Activated T-helper 17 cell treated with anti-CD3 and anti-CD28 coated beads, Interleukin-2, amount 50 U/mL, for 72 hours (primary cell): Measurements from ENCODE around the gene MAN1A2. TPM values are rescaled to one million over a fixed set of nuclear protein-coding genes. Genes with fewer than 3 reads are reported as not detected.

Experiments
- ATAC-seq: fragments of 150-1000 bp; cut with Tn5 transposase; replicated peaks from 2 replicates; pipeline ENCODE4 v1.10.0; 2021; ENCODE audit warnings: mild to moderate bottlenecking, moderate library complexity
- H3K27ac Mint-ChIP-seq: one replicate; pipeline ENCODE4 v1.8.0; 2022; ENCODE audit warnings: mixed read lengths
- H3K27me3 Mint-ChIP-seq: one replicate; pipeline ENCODE4 v1.8.0; 2022; ENCODE audit warnings: mixed read lengths
- H3K36me3 Mint-ChIP-seq: one replicate; pipeline ENCODE4 v1.8.0; 2022; ENCODE audit warnings: low read depth, mild to moderate bottlenecking, mixed read lengths
- H3K4me1 Mint-ChIP-seq: one replicate; pipeline ENCODE4 v1.8.0; 2022; ENCODE audit warnings: mixed read lengths
- H3K4me3 Mint-ChIP-seq: one replicate; pipeline ENCODE4 v1.8.0; 2022; ENCODE audit warnings: mild to moderate bottlenecking, mixed read lengths
- H3K9me3 Mint-ChIP-seq: one replicate; pipeline ENCODE4 v1.8.0; 2022; ENCODE audit warnings: mixed read lengths
- total RNA-seq, 2 donors: library from RNA; stranded (reverse); gene quantifications; one replicate each; pipeline ENCODE4 v1.2.3, GENCODE V29; 2022

Gene MAN1A2
- total RNA-seq, 2 donors from 2014 or later, result 26.1 to 26.5 TPM

DNA sequence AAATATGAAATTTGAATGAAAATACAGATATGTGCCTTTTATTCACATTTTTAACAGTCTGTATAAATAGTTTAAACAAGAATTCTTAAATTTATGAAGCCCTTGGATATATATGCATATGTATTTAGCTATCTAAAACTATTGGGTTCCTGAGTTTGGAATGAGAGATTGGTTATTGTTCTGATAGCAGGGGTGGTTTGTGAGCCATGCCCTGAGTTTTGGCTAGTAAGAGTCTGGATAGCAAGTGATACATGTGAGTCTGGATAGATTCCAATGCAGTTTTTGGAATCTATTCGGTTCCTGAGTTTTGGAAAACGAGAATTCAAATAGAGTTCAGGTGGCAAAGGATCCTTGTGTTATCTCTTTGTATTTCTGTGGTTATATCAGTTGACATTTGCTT is 2.8 kb downstream of the MAN1A2 start:
- no peak overlapping the region for H3K27ac Mint-ChIP-seq
- ATAC-seq, result no peak
- peak overlapping the region; percentile 98 for H3K4me3 Mint-ChIP-seq
- H3K27me3 Mint-ChIP-seq, result no peaks in the 10 kb centered on the region
- peaks cover 12% of the 10 kb centered on the region for H3K36me3 Mint-ChIP-seq
- no peaks in the 10 kb centered on the region for H3K9me3 Mint-ChIP-seq
- H3K4me1 Mint-ChIP-seq, result peaks cover 42% of the 10 kb centered on the region

DNA sequence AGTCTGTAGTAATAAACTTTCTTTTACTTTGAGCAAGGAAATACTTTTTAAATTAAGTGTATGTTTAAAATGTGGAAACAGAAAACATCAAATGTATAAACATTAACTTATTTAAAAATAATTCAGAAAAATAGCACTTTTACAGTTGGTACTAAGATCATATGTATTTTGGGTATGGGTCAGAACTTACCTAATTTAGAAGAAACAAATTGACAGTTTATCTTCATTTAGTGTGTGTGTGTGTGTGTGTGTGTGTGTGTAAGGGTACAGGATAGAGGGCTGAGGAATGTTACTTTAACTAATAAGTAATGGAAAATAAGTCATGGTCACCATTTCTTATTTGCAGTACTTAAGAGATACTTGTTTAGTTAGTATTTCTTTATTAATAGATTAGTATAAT is 3.3 kb downstream of the MAN1A2 start:
- Mint-ChIP-seq H3K4me1 (peaks cover 40% of the 10 kb centered on the region), H3K27ac (no peak overlapping the region), H3K9me3 (no peaks in the 10 kb centered on the region), H3K27me3 (no peaks in the 10 kb centered on the region), H3K36me3 (peaks cover 12% of the 10 kb centered on the region), H3K4me3 (peak overlapping the region; percentile 98)
- no peak for ATAC-seq

DNA sequence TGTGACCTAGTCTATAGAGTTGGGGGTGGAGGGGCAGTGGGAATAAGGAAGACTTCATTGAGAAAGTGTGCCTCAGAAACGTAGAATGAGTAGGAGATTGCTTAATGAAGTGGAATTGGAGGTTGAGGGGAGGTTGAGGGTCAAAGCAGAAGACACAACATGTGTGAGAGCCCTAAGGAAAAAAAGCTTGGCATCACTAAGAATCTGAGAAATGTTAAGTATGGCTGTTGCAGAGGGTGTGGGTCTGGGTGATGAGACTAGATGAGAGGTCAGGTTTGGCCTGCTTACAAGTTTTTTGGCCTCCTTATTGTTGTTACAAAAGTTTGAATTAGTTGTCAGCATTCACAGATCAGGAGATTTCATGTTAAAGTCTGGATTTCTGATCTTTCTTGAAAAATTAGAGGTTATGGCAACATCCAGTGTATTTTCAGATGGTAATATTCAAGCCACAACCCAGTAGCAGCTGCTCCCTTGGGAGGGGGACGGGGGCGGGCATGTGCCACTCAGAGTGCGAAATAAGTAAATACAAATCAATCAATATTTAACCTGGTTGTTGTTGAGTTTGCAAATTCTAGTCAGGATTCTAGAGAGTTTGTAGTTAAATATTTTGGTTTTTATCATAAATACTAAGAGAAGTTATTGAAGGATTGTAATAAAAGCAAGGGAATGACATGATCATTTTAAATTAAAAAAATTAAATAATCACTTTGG is 4.3 kb downstream of the MAN1A2 start:
- Mint-ChIP-seq H3K4me3 (peak overlapping the region; percentile 98), H3K36me3 (peaks cover 6% of the 10 kb centered on the region), H3K4me1 (peaks cover 39% of the 10 kb centered on the region), H3K9me3 (no peaks in the 10 kb centered on the region), H3K27me3 (no peaks in the 10 kb centered on the region), H3K27ac (no peak overlapping the region)
- no peak for ATAC-seq

DNA sequence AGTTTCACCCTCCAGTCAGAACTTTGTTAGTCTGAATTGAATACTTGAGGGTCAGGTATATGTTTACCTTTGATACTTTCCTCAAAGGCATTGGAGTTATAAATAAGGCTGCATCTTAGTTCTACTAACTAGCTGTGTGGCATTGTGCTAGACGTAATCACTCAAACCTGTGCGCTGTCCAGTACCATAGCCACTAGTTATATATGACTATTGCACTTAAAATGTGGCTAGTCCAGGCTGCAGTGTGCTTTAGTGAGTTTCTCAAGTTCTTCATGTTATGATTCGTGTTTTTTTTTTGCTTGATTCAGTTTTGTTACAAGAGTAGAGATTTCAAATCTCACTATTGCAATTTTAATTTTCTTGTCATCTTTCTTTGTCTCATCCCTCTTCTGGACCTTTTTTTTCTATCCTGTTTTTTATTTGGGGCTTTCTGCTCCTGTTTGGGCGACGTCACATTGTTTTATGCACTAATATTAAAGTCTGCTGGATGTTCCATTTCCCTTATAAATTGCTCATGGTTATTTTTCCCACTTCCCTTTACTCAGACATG is 5.7 kb downstream of the MAN1A2 start:
- ATAC-seq, result no peak
- H3K27me3 Mint-ChIP-seq, result no peaks in the 10 kb centered on the region

DNA sequence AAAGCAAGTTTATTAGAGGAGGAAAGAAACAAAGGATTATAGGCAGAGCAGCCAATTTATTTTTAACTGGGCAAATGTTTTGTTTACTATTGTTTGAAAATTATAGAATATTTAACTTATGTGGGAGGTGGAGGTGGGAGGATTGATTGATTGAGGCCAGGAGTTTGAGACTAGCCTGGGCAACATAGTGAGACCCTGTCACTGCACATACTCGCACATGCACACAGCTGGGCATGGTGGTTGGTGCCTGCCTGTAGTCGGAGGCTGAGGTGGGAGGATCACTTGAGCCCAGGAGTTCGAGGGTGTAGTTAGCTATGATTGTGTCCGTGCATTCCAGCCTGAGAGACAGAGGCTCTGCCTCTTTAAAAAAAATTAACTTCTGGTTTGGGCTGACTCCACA is 6.7 kb downstream of the MAN1A2 start:
- Mint-ChIP-seq H3K27ac (no peak overlapping the region), H3K9me3 (no peaks in the 10 kb centered on the region), H3K4me1 (peaks cover 32% of the 10 kb centered on the region), H3K36me3 (no peaks in the 10 kb centered on the region), H3K4me3 (no peak overlapping the region), H3K27me3 (no peaks in the 10 kb centered on the region)
- no peak for ATAC-seq

More for the DNA sequence above, 5.7 kb downstream of the MAN1A2 start:
- Mint-ChIP-seq H3K36me3 (peaks cover 1% of the 10 kb centered on the region), H3K4me3 (peak overlapping the region; percentile 0), H3K4me1 (peaks cover 36% of the 10 kb centered on the region), H3K9me3 (no peaks in the 10 kb centered on the region), H3K27ac (no peak overlapping the region)

DNA sequence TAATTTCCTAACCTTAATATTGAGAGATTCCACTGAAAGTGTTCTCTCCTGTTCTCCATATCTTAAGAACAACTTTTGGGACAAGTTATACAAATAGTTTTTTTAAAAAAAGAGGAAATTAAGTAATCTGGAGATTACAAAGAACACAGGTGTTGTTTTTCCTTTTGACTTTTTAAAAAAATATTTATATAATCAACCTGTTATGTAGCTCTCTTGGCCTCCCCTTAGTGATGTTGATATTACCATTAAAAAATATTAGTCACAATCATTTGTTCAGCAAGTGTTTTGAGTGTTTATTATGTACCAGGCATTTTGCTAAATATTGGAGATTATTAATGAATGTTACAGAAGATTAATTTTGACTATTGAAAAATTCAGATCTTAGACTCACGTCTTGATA is 8.1 kb downstream of the MAN1A2 start:
- H3K36me3 Mint-ChIP-seq, result no peaks in the 10 kb centered on the region
- H3K27me3 Mint-ChIP-seq, result no peaks in the 10 kb centered on the region
- H3K4me1 Mint-ChIP-seq, result peaks cover 35% of the 10 kb centered on the region
- no peak for ATAC-seq
- no peak overlapping the region for H3K4me3 Mint-ChIP-seq
- no peaks in the 10 kb centered on the region for H3K9me3 Mint-ChIP-seq
- no peak overlapping the region for H3K27ac Mint-ChIP-seq

DNA sequence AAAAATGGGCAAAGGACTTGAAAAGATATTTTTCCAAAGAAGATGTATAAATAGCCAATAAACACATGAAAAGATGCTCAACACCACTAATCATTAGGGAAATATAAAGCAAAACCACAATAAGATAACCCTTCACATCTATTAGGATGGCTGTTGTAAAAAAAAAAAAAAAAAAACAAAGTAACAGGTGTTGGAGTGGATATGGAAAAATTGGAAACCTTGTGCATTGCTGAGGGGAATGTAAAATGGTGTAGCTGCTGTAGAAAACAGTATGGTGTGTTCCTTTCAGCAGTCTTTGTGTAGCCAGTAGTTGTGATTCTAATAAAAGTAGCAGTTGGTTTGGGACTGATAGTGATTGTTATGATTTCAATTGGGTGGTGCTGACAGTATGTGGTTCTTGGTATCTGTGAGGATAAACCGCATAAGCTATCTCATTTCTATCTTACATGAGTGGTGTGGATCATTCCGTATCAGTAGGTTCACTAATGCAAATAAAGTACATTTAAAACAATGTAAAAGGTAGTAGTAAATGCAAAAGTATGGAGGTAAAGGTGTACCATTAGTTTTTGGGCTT is 19.9 kb downstream of the MAN1A2 start:
- Mint-ChIP-seq H3K36me3 (no peaks in the 10 kb centered on the region), H3K27me3 (no peaks in the 10 kb centered on the region), H3K4me1 (peaks cover 29% of the 10 kb centered on the region)

DNA sequence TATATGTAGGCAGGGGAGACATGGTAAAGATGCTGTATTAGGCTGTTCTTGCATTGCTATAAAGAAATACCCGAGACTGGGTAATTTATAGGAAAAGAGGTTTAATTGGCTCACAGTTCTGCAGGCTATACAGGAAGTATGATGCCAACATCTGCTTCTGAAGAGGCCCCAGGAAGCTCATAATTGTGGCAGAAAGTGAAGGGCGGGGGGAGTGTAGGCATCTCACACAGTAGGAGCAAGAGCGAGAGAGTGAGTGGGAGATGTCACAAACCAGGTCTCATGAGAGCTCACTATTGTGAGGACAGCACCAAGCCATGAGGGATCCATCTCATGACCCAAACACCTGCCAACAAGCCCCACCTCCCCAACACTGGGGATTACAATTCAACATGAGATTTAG is 21.1 kb downstream of the MAN1A2 start:
- peaks cover 4% of the 10 kb centered on the region for H3K9me3 Mint-ChIP-seq
- peak overlapping the region; percentile 9 for H3K27ac Mint-ChIP-seq
- no peaks in the 10 kb centered on the region for H3K27me3 Mint-ChIP-seq
- peak overlapping the region; percentile 1 for H3K4me3 Mint-ChIP-seq
- no peaks in the 10 kb centered on the region for H3K36me3 Mint-ChIP-seq
- ATAC-seq, result peak; percentile 66
- peaks cover 32% of the 10 kb centered on the region for H3K4me1 Mint-ChIP-seq

More for the DNA sequence above, 19.9 kb downstream of the MAN1A2 start:
- ATAC-seq, result no peak
- peaks cover 7% of the 10 kb centered on the region for H3K9me3 Mint-ChIP-seq
- H3K4me3 Mint-ChIP-seq, result no peak overlapping the region
- H3K27ac Mint-ChIP-seq, result no peak overlapping the region

DNA sequence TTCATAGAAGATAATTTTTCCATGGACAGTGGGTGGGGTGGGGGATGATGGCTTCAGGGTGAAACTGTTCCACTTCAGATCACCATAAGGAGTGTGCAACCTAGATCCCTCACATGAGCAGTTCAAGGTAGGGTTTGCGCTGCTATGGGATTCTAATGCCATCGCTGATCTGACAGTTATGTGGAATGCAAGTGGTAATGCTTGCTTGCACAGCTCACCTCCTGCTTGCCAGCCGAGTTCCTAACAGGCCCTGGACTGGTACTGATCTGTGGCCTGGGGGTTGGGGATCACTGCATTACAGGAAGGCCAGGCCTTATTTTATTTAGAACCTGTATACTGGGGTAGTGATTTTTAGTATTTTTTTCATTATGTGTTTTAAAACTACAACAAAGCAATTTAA is 22.0 kb downstream of the MAN1A2 start:
- Mint-ChIP-seq H3K4me3 (no peak overlapping the region), H3K4me1 (peaks cover 33% of the 10 kb centered on the region), H3K9me3 (peaks cover 4% of the 10 kb centered on the region), H3K27me3 (no peaks in the 10 kb centered on the region), H3K36me3 (no peaks in the 10 kb centered on the region), H3K27ac (no peak overlapping the region)
- ATAC-seq, result no peak

DNA sequence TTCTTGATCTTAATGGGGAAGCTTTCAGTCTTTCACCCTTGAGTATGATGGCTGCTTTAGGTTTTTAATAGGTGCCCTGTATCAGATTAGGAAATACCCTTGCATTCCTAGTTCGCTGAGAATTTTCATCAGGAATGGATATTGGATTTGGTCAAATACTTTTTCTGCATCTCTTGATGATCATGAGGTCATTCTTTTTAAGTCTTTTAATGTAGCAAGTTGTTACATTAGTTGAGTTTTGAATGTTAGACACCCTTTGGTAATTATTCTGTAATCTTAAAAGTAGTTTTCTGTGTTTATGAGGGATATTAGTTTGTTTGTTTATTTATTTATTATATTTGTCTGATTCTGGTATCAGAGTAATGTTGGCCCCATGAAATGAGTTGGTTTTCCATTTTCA is 22.5 kb downstream of the MAN1A2 start:
- H3K36me3 Mint-ChIP-seq, result no peaks in the 10 kb centered on the region
- no peak overlapping the region for H3K4me3 Mint-ChIP-seq
- H3K4me1 Mint-ChIP-seq, result peaks cover 38% of the 10 kb centered on the region
- no peak for ATAC-seq
- H3K9me3 Mint-ChIP-seq, result peaks cover 4% of the 10 kb centered on the region
- H3K27me3 Mint-ChIP-seq, result no peaks in the 10 kb centered on the region
- H3K27ac Mint-ChIP-seq, result no peak overlapping the region

DNA sequence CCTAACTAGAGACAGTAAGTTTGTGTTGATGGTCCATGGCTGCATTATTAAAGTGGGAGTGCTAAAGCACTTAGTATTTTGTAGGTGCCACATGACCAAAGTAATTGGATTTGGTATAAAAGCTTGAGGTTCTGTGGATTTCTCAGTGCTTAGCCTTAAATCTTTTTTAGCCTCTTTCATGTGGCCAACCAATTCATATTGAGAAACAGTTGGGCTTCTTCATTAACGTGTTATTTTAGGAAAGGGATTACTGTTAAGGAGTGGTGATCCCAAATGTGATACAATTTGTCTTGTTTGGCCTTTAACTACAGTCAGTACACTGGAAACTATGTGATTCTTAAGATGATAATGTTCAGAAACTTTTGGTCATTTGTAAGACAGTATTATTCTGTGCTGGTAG is 25.5 kb downstream of the MAN1A2 start:
- Mint-ChIP-seq H3K36me3 (no peaks in the 10 kb centered on the region), H3K9me3 (peaks cover 4% of the 10 kb centered on the region), H3K27ac (no peak overlapping the region), H3K4me1 (peaks cover 24% of the 10 kb centered on the region), H3K27me3 (no peaks in the 10 kb centered on the region), H3K4me3 (no peak overlapping the region)
- no peak for ATAC-seq

DNA sequence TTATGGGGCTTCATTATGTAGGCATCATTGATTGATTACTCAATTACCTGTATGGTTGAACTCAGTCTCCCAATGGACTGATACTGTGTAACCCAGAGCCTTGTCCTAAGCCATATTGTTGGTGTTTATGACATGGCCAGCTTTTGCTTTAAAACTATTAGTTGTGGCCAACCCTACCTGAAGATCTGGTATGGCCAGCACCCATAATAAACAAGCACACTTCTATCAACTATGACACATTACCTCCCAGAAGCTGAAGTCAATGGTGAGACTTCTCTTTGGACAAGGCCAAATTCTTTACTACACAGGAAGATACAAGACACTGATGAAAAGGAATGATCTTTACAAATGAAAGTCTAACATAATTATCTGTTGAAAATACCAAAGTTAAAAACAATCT is 28.8 kb downstream of the MAN1A2 start:
- peaks cover 1% of the 10 kb centered on the region for H3K36me3 Mint-ChIP-seq
- no peaks in the 10 kb centered on the region for H3K27me3 Mint-ChIP-seq
- ATAC-seq, result no peak
- no peaks in the 10 kb centered on the region for H3K9me3 Mint-ChIP-seq
- no peak overlapping the region for H3K27ac Mint-ChIP-seq
- peaks cover 44% of the 10 kb centered on the region for H3K4me1 Mint-ChIP-seq
- no peak overlapping the region for H3K4me3 Mint-ChIP-seq

DNA sequence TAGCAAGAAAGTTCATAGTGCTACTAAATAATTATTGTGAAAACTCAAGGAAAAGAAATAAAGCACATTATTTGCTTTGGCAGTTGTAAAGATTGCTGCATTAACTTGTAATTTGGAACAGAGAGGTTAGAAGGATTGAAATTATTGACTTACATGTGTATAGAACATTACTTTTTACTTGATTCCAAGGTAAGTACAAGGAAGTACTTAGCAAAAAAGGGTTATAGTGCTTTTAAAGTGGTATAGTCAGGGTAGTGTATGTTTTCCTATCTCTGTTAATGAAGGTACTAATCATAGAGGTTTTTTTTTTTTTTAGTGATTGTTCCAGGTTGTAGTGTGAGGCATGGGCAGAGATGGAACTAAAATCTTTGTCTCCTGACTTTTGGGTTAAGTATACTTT is 29.4 kb downstream of the MAN1A2 start:
- Mint-ChIP-seq H3K4me3 (no peak overlapping the region), H3K9me3 (no peaks in the 10 kb centered on the region), H3K36me3 (peaks cover 7% of the 10 kb centered on the region), H3K4me1 (peaks cover 49% of the 10 kb centered on the region), H3K27me3 (no peaks in the 10 kb centered on the region), H3K27ac (no peak overlapping the region)
- no peak for ATAC-seq

DNA sequence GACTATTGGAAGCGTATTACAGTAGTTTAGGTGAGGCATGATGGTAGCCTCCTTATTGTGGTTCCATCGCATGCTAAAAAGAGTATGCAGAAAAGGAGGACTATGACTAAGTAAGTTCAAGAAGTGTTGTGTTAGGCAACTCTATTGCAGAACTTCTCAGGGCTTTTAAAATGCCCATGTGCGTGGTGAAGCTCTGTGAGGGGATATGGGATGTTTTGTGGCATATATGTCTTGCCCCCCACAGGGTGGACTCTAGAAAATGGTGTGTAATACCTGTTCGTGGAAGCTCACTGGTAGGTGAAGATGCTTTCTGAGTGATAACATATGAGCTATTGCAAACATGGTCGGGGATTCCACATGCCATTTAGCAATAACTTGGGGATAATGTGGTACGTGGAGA is 31.7 kb downstream of the MAN1A2 start:
- Mint-ChIP-seq H3K4me3 (no peak overlapping the region), H3K27ac (no peak overlapping the region), H3K36me3 (peaks cover 28% of the 10 kb centered on the region), H3K4me1 (peaks cover 46% of the 10 kb centered on the region), H3K9me3 (no peaks in the 10 kb centered on the region), H3K27me3 (no peaks in the 10 kb centered on the region)
- peak; percentile 11 for ATAC-seq

DNA sequence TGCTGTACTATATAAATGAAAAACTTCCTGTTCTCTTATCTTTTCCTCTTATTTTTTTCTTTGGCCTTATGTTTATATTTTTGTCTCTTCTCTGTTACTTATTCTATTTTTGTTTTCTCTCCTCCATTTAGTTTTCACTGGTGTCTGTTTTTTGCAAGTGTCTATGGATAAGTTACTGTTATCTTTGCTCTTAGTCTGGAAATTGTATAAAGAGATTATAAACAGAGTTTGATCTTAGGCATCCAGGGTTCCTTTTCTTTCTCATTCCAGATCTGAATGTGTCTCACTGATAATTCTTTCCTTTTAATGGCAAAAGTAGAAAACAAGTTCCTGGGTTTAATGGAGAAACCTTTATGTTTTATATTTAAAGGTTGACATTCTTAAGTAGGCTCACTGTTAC is 34.5 kb downstream of the MAN1A2 start:
- Mint-ChIP-seq H3K27me3 (no peaks in the 10 kb centered on the region), H3K4me3 (no peak overlapping the region), H3K36me3 (peaks cover 56% of the 10 kb centered on the region), H3K4me1 (peaks cover 42% of the 10 kb centered on the region), H3K9me3 (no peaks in the 10 kb centered on the region), H3K27ac (peak overlapping the region; percentile 16)
- no peak for ATAC-seq
